H1 (cell line): ENCODE data around the gene HS6ST1.
"Not testable (repeated sequence)": the region's sequence is repeated elsewhere in the genome, so short reads cannot be mapped to it uniquely, and the experiment has no call there.

Experiments
- CBX5 ChIP-seq: fragments of 300-800, 300-1000 bp; sonication (generic); IDR thresholded peaks from 2 replicates; pipeline ENCODE4 v1.7.1; 2016; ENCODE audit warnings: antibody characterized with exemption, low read length, low read depth
- CHD1 ChIP-seq: IDR thresholded peaks from 2 replicates; pipeline ENCODE4 v1.6.1; 2012; ENCODE audit warnings: low read depth, low read length, improper control_type of control experiment
- CTCF ChIP-seq, 3 experiments: IDR thresholded peaks; 1 replicate in 2 of 3; 2 replicates in 1 of 3; pipeline versions ENCODE4 v1.5.1 to v1.6.1; 2011; ENCODE audit warnings: low read length in 3 of 3, mild to moderate bottlenecking in 3 of 3, inconsistent platforms in 2 of 3, low read depth in 1 of 3, moderate library complexity in 1 of 3; ENCODE audit not compliant: insufficient read depth in 1 of 3; ENCODE audit errors: control extremely low read depth in 1 of 3
- EP300 ChIP-seq, 2 experiments: IDR thresholded peaks; 1 replicate in 1 of 2; 2 replicates in 1 of 2; pipeline ENCODE4 v1.6.1; 2011 to 2012; ENCODE audit warnings: low read depth in 2 of 2, low read length in 2 of 2, mild to moderate bottlenecking in 2 of 2, borderline replicate concordance in 1 of 2, inconsistent platforms in 1 of 2, moderate library complexity in 1 of 2
- EZH2 ChIP-seq: fragments of 200-600 bp; sonication (generic); IDR thresholded peaks from 2 replicates; pipeline ENCODE4 v1.7.1; 2012; ENCODE audit warnings: low read depth, mild to moderate bottlenecking, moderate library complexity, low read length, inconsistent platforms; ENCODE audit not compliant: severe bottlenecking
- GABPA ChIP-seq: IDR thresholded peaks from 2 replicates; pipeline ENCODE4 v1.6.1; 2011; ENCODE audit warnings: mild to moderate bottlenecking, low read length, moderate library complexity, borderline replicate concordance; ENCODE audit not compliant: insufficient read depth
- HDAC2 ChIP-seq, 2 experiments: fragments of 300-600 bp in 1 of 2; sonication (generic) in 1 of 2; IDR thresholded peaks; 2 replicates each; pipeline ENCODE4 v1.6.1; 2011 to 2012; ENCODE audit warnings: low read depth in 2 of 2, low read length in 2 of 2, mild to moderate bottlenecking in 2 of 2, moderate library complexity in 2 of 2, borderline replicate concordance in 1 of 2, inconsistent platforms in 1 of 2
- KDM1A ChIP-seq: fragments of 200-600, 300-600 bp; sonication (generic); IDR thresholded peaks from 2 replicates; pipeline ENCODE4 v1.7.1; 2016; ENCODE audit warnings: mild to moderate bottlenecking, low read length, borderline replicate concordance
- POLR2A ChIP-seq, 2 experiments: IDR thresholded peaks; 1 replicate in 1 of 2; 2 replicates in 1 of 2; pipeline ENCODE4 v1.6.1; 2011; ENCODE audit warnings: low read depth in 2 of 2, low read length in 2 of 2, mild to moderate bottlenecking in 2 of 2; ENCODE audit errors: control extremely low read depth in 1 of 2
- TAF1 ChIP-seq: IDR thresholded peaks from 2 replicates; pipeline ENCODE4 v1.6.1; 2011; ENCODE audit warnings: mild to moderate bottlenecking, low read depth, low read length
- TAF7 ChIP-seq: optimal IDR thresholded peaks from 2 replicates; pipeline ENCODE3; 2011; ENCODE audit warnings: low read depth, mild to moderate bottlenecking, inconsistent platforms, low read length, moderate library complexity, borderline replicate concordance
- TCF12 ChIP-seq: IDR thresholded peaks from 2 replicates; pipeline ENCODE4 v1.6.1; 2011; ENCODE audit warnings: low read depth, mild to moderate bottlenecking, low read length
- USF2 ChIP-seq: IDR thresholded peaks from 2 replicates; pipeline ENCODE4 v1.6.1; 2011; ENCODE audit warnings: low read length, improper control_type of control experiment
- TF ChIP-seq, protein P1 (sequence below): IDR thresholded peaks from 2 replicates; pipeline ENCODE4 v1.6.1; 2012; ENCODE audit warnings: low read length, inconsistent platforms

DNA sequence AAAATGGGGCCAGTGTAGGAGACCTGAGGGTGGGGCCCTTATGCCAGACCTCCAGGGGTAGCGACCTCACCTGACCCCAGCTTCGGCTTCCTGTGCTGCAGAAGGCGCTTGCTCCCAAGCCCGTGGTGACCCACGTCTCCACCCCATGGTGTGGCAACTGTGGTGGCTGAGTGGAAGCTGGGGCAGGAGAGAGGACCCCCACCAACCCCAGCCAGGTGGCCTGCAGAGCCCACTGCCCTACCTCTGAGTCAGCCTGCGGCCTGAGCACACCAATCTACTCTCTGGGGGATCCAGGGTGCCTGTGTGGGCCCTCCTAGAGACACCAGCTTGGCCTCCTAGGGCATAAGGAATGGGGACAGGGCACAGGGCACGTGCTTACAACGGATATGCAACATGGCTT lies 52.2 kb downstream of the HS6ST1 start:
- TF ChIP-seq CTCF (IDR thresholded peaks at IDR 0.05; ENCODE audit: control extremely low read depth in 1 of 3, insufficient read depth in 1 of 3, low read depth in 1 of 3, low read length in 3 of 3); EZH2; TCF12; HDAC2 (IDR thresholded peaks at IDR 0.05; ENCODE audit: borderline replicate concordance in 1 of 2, low read depth in 2 of 2, low read length in 2 of 2); KDM1A; TAF7; CHD1; GABPA; USF2; CBX5; POLR2A (IDR thresholded peaks at IDR 0.05; ENCODE audit: control extremely low read depth in 1 of 2, low read depth in 2 of 2, low read length in 2 of 2); EP300 (IDR thresholded peaks at IDR 0.05; ENCODE audit: borderline replicate concordance in 1 of 2, low read depth in 2 of 2, low read length in 2 of 2); TAF1: not testable (repeated sequence)
- TF ChIP-seq, protein P1, sequence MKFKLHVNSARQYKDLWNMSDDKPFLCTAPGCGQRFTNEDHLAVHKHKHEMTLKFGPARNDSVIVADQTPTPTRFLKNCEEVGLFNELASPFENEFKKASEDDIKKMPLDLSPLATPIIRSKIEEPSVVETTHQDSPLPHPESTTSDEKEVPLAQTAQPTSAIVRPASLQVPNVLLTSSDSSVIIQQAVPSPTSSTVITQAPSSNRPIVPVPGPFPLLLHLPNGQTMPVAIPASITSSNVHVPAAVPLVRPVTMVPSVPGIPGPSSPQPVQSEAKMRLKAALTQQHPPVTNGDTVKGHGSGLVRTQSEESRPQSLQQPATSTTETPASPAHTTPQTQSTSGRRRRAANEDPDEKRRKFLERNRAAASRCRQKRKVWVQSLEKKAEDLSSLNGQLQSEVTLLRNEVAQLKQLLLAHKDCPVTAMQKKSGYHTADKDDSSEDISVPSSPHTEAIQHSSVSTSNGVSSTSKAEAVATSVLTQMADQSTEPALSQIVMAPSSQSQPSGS = not testable (repeated sequence)
